Tracheal epithelial cell (primary cell): ENCODE measurements around the gene USP17L10. TPM values are rescaled to one million over a fixed set of nuclear protein-coding genes. Genes with fewer than 3 reads are reported as not detected.

Source experiments
- total RNA-seq: library from RNA; depleted of rRNA; stranded (reverse); fragments of >200 nt; gene quantifications from 2 replicates; pipeline ENCODE4 v1.2.1, GENCODE V29; 2014

USP17L10 gene, protein sequence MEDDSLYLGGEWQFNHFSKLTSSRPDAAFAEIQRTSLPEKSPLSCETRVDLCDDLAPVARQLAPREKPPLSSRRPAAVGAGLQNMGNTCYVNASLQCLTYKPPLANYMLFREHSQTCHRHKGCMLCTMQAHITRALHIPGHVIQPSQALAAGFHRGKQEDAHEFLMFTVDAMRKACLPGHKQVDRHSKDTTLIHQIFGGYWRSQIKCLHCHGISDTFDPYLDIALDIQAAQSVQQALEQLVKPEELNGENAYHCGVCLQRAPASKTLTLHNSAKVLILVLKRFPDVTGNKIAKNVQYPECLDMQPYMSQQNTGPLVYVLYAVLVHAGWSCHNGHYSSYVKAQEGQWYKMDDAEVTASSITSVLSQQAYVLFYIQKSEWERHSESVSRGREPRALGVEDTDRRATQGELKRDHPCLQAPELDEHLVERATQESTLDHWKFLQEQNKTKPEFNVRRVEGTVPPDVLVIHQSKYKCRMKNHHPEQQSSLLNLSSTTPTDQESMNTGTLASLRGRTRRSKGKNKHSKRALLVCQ
- not detected in 2 replicates for total RNA-seq

DNA sequence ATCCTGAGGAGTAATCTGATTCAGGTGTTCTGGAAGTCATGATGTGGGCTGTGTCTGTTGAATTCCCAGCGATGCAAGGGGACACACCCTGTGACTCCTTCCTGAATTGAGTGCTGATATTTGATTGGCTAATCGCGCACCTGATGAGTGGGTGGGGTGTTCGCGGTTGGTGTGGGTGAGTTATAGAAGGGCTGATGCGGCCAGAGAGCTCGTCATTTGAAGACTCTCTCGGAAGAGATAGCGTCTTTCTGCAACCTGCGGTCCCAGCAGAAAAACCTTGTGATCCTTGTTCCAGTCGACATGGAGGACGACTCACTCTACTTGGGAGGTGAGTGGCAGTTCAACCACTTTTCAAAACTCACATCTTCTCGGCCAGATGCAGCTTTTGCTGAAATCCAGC lies at the start of gene USP17L10:
Gene USP17L10 (plus strand): TSS at position 301 of the 400 bp plus-strand sequence. CDS start 0 bp downstream, at position 301.

DNA sequence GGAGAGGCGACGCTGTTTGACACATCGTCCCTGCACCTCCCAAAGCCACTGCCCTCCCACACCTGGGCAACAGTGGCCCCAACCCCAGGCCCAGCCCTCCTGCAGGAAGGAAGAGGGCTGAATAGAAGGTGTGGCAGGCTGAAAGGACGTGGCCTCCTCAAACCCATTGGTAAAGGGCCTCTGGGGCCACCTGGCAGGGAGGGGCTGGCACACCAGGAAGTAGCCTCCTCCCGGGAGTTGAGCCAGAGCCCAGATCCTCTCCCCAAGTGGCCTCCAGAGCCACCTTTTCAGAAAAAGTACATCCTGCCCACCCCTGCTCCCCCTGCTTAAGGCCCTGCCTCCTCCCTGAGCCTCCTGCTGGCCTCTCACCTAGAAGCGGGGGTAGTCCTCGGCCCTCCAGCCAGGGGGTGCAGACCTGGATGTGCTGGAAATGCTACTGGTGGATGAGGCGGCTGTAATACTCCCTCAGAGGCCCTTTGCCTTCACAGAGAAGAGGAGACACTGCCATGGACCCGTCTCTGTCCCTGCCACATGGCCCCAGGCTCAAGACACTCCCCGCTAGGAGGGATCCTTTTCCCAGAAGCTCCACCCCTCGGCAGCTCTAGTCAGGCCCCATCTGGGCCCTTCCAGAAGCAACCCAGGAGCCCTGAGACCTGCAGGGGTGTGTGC lies 40.5 kb upstream of the USP17L10 start, which contains the start of gene FAM90A26:
Gene FAM90A26 (plus strand): TSS at position 619 of the 669 bp plus-strand sequence. CDS start 2,764 bp downstream, outside the sequence.

DNA sequence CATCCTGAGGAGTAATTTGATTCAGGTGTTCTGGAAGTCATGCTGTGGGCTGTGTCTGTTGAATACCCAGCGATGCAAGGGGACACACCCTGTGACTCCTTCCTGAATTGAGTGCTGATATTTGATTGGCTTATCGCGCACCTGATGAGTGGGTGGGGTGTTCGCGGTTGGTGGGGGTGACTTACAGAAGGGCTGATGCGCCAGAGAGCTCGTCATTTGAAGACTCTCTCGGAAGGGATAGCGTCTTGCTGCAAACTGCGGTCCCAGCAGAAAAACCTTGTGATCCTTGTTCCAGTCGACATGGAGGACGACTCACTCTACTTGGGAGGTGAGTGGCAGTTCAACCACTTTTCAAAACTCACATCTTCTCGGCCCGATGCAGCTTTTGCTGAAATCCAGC lies 4.6 kb downstream of the USP17L10 start, which contains the start of gene USP17L11:
Gene USP17L11 (plus strand): TSS at position 301 of the 400 bp plus-strand sequence. CDS start 0 bp downstream, at position 301.

DNA sequence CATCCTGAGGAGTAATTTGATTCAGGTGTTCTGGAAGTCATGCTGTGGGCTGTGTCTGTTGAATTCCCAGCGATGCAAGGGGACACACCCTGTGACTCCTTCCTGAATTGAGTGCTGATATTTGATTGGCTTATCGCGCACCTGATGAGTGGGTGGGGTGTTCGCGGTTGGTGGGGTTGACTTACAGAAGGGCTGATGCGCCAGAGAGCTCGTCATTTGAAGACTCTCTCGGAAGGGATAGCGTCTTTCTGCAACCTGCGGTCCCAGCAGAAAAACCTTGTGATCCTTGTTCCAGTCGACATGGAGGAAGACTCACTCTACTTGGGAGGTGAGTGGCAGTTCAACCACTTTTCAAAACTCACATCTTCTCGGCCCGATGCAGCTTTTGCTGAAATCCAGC lies 9.4 kb downstream of the USP17L10 start, which contains the start of gene USP17L12:
Gene USP17L12 (plus strand): TSS at position 301 of the 400 bp plus-strand sequence. CDS start 0 bp downstream, at position 301.

DNA sequence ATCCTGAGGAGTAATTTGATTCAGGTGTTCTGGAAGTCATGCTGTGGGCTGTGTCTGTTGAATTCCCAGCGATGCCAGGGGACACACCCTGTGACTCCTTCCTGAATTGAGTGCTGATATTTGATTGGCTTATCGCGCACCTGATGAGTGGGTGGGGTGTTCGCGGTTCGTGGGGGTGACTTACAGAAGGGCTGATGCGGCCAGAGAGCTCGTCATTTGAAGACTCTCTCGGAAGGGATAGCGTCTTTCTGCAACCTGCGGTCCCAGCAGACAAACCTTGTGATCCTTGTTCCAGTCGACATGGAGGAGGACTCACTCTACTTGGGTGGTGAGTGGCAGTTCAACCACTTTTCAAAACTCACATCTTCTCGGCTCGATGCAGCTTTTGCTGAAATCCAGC lies 14.1 kb downstream of the USP17L10 start, which contains the start of gene USP17L13:
Gene USP17L13 (plus strand): TSS at position 301 of the 400 bp plus-strand sequence. CDS start 0 bp downstream, at position 301.

DNA sequence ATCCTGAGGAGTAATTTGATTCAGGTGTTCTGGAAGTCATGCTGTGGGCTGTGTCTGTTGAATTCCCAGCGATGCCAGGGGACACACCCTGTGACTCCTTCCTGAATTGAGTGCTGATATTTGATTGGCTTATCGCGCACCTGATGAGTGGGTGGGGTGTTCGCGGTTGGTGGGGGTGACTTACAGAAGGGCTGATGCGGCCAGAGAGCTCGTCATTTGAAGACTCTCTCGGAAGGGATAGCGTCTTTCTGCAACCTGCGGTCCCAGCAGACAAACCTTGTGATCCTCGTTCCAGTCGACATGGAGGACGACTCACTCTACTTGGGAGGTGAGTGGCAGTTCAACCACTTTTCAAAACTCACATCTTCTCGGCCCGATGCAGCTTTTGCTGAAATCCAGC lies 23.6 kb downstream of the USP17L10 start, which contains the start of gene USP17L15:
Gene USP17L15 (plus strand): TSS at position 301 of the 400 bp plus-strand sequence. CDS start 0 bp downstream, at position 301.

DNA sequence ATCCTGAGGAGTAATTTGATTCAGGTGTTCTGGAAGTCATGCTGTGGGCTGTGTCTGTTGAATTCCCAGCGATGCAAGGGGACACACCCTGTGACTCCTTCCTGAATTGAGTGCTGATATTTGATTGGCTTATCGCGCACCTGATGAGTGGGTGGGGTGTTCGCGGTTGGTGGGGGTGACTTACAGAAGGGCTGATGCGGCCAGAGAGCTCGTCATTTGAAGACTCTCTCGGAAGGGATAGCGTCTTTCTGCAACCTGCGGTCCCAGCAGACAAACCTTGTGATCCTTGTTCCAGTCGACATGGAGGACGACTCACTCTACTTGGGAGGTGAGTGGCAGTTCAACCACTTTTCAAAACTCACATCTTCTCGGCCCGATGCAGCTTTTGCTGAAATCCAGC lies 33.1 kb downstream of the USP17L10 start, which contains the start of gene USP17L17:
Gene USP17L17 (plus strand): TSS at position 301 of the 400 bp plus-strand sequence. CDS start 0 bp downstream, at position 301.

DNA sequence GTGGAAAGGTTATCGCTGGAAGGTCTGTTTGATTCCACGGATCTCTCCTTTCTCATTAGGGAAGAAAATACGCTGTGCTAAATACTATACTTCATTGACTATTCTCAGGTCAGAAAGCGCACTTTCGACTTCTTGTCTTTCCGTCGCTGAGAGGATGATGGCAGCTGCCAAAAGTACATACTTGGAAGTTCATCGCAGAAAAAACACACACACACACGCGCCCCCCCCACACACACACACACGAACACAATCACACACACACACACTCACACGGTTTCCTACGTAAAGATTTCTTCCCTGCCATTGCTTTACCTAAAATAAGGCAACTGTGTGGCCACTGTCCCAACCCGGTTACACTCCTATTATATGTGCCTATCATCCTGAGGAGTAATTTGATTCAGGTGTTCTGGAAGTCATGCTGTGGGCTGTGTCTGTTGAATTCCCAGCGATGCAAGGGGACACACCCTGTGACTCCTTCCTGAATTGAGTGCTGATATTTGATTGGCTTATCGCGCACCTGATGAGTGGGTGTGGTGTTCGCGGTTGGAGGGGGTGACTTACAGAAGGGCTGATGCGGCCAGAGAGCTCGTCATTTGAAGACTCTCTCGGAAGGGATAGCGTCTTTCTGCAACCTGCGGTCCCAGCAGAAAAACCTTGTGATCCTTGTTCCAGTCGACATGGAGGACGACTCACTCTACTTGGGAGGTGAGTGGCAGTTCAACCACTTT lies 37.7 kb downstream of the USP17L10 start, which contains the start of gene USP17L18:
Gene USP17L18 (plus strand): TSS at position 678 of the 728 bp plus-strand sequence. CDS start 0 bp downstream, at position 678.

DNA sequence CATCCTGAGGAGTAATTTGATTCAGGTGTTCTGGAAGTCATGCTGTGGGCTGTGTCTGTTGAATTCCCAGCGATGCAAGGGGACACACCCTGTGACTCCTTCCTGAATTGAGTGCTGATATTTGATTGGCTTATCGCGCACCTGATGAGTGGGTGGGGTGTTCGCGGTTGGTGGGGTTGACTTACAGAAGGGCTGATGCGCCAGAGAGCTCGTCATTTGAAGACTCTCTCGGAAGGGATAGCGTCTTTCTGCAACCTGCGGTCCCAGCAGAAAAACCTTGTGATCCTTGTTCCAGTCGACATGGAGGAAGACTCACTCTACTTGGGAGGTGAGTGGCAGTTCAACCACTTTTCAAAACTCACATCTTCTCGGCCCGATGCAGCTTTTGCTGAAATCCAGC lies 42.6 kb downstream of the USP17L10 start, which contains the start of gene USP17L19:
Gene USP17L19 (plus strand): TSS at position 301 of the 400 bp plus-strand sequence. CDS start 0 bp downstream, at position 301.

DNA sequence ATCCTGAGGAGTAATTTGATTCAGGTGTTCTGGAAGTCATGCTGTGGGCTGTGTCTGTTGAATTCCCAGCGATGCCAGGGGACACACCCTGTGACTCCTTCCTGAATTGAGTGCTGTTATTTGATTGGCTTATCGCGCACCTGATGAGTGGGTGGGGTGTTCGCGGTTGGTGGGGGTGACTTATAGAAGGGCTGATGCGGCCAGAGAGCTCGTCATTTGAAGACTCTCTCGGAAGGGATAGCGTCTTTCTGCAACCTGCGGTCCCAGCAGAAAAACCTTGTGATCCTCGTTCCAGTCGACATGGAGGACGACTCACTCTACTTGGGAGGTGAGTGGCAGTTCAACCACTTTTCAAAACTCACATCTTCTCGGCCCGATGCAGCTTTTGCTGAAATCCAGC lies 47.4 kb downstream of the USP17L10 start, which contains the start of gene USP17L20:
Gene USP17L20 (plus strand): TSS at position 301 of the 400 bp plus-strand sequence. CDS start 0 bp downstream, at position 301.

Other genes starting within 250 kb of the USP17L10 start
- gene FAM90A26, start 40.2 kb upstream of the USP17L10 start, total RNA-seq = not detected in 2 replicates
- gene USP17L11, start 4.7 kb downstream of the USP17L10 start, total RNA-seq = not detected in 2 replicates
- gene USP17L12, start 9.5 kb downstream of the USP17L10 start, total RNA-seq = not detected in 2 replicates
- not detected in 2 replicates for gene USP17L13, start 14.2 kb downstream of the USP17L10 start, total RNA-seq
- gene USP17L15, start 23.7 kb downstream of the USP17L10 start, total RNA-seq = not detected in 2 replicates
- gene USP17L17, start 33.2 kb downstream of the USP17L10 start, total RNA-seq = not detected in 2 replicates
- gene USP17L18, start 38.0 kb downstream of the USP17L10 start, total RNA-seq = not detected in 2 replicates
- not detected in 2 replicates for gene USP17L19, start 42.7 kb downstream of the USP17L10 start, total RNA-seq
- not detected in 2 replicates for gene USP17L20, start 47.5 kb downstream of the USP17L10 start, total RNA-seq
- not detected in 2 replicates for gene USP17L21, start 52.2 kb downstream of the USP17L10 start, total RNA-seq
- gene USP17L22, start 57.0 kb downstream of the USP17L10 start, total RNA-seq = not detected in 2 replicates
- gene USP17L24, start 114.5 kb downstream of the USP17L10 start, total RNA-seq = not detected in 2 replicates
- not detected in 2 replicates for gene USP17L25, start 119.3 kb downstream of the USP17L10 start, total RNA-seq
- not detected in 2 replicates for gene USP17L26, start 124.0 kb downstream of the USP17L10 start, total RNA-seq
- not detected in 2 replicates for gene USP17L5, start 128.7 kb downstream of the USP17L10 start, total RNA-seq
- gene USP17L27, start 133.5 kb downstream of the USP17L10 start, total RNA-seq = not detected in 2 replicates
- gene USP17L28, start 138.2 kb downstream of the USP17L10 start, total RNA-seq = not detected in 2 replicates
- gene USP17L29, start 143.0 kb downstream of the USP17L10 start, total RNA-seq = not detected in 2 replicates
- not detected in 2 replicates for gene USP17L30, start 152.5 kb downstream of the USP17L10 start, total RNA-seq
- not detected in 2 replicates for gene DEFB131A, start 233.8 kb downstream of the USP17L10 start, total RNA-seq